GM21526 (cell line): ENCODE results near the gene ZNF804A.

Source experiments
- ATAC-seq: cut with Tn5 transposase; IDR thresholded peaks from one replicate; pipeline ENCODE4 v1.9.1; 2021; ENCODE audit warnings: moderate library complexity; ENCODE audit not compliant: unreplicated experiment, low FRiP score

The ZNF804A gene

DNA sequence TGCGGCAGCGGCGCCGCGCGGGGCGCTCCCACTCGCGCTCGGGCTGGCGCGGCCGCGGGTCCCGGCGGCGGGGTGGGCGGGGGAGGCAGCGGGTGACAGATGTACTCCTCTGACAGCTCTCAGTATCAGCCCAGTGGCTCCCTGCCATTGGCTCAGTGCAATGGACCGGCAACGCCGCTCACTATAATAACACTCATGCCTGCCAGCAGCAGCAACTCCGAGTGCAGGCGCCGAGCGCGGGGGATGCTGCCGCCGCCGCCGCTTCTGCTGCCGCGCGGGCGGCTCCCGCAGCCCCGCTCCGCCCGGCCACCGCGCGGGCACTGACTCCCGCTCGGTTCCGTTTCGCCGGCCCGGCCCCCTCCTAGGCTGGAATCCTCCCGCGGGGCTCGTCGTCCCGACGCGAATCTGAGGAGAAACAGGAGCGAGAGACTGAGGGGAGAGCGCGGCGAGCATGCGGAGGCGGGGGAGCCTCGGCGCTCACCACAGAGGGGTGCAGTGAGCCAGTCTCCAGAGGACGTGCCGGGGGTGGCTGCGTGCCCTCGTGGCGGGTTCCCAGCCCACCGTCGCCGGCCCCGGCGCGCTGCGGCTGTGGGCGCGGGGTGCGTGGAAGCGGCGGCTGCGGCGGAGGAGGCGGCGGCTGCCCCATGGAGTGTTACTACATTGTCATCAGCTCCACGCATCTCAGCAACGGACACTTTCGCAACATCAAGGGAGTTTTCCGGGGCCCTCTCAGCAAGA is at the start of gene ZNF804A:
ZNF804A (plus strand) TSS at position 214 of the 738 bp plus-strand sequence; CDS start at position 645, 431 bp downstream.
- ATAC-seq = peak; percentile 90

DNA sequence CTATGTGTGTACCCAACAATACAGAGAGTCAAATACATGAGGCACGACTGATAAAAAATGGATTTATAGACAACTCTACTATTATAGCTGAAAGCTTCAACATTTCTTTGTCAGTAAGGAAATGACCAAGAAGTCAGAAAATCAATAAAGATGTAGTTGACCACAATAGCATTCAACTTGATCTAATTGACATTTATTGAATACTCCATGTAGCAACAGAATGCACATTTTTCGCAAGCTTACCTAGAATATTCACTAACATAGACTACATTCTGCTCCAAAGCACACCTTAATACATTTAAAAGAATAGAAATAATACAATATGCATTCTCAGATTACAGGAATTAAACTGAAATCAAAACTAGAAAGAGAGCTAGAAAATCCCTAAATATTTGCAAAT is 49.2 kb upstream of the ZNF804A start:
- ATAC-seq = no peak

DNA sequence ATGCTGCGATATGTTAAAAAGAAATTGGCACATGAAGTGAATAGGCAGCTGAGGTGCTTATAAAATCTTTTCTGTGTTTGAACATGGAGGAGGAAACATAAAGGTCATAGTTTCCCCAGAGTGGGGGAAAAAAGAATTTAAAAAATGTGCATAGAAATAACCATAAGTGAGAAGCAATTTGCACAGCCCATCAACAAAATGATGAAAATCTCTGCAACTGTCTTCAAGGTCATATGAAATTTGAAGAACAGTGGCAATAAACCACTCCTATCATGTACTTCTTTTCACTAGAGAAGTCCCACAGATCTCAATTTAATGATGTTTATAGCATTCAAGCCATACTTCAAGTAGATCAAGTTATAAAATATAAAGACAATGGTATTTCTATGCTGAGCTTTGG is 46.7 kb upstream of the ZNF804A start:
- no peak for ATAC-seq

DNA sequence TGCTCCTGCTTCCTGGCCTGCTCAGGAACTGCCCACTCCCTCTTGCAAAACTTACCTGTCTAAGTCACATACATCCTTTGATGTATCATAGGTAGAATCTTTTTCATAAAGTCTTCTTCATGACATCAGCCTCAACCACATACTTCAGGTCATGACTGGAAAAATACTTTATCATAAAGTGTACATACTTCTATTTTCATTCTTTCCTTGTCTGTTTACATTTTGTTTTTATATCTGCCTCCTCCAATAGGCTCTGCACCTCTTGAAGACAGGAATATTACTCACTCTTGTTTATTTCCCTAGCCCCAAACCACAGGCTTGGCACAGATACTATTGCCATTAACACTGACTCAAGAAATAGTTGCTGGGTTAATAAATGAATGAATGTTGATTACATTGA is 43.6 kb upstream of the ZNF804A start:
- no peak for ATAC-seq

GRCh38 chr2:184555352-184555751 is 43.0 kb upstream of the ZNF804A start:
- no peak for ATAC-seq

GRCh38 chr2:184556639-184557038 is 41.7 kb upstream of the ZNF804A start:
- no peak for ATAC-seq

GRCh38 chr2:184558713-184559464 is 39.4 kb upstream of the ZNF804A start:
- no peak for ATAC-seq

GRCh38 chr2:184560603-184561002 is 37.7 kb upstream of the ZNF804A start:
- no peak for ATAC-seq

- no peak for ATAC-seq
Measured at GRCh38 chr2:184562532-184562931, 35.8 kb upstream of the ZNF804A start.

DNA sequence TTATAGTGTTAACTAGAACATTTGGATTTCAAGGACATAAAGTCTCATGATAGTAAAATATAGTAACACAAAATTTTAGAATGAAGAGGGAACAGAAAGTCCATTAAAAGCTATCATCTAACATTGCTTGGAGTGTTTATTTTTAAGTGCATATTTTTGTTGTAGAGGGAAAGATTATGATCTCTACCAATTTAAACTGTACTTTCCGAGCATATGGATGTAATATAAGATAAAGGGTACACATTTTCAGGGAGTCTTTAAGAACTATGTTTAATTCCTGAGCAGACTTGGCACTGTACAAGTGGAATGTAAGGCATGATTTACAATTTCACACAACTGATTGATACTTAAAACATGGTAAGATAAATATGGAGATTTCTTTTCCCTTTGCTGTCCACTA is 34.2 kb upstream of the ZNF804A start:
- no peak for ATAC-seq

DNA sequence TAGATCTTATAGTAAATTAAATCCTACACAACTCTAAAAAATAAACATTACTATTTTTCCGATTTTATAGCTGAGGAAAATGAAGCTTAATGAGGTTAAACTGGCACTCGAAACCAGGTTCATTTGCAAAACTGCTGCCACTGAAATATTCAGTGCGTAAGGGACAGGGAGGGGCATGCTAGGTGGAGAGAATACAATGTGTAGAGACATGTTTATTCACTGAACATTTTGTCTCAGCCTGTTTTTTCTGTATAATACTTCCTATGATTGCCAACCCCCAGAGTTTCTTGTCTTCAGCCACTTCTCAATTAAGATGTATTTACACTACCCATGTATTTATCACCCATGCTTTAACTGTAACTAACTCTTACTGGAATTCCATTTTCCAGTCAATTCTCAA is 31.6 kb upstream of the ZNF804A start:
- ATAC-seq = no peak

DNA sequence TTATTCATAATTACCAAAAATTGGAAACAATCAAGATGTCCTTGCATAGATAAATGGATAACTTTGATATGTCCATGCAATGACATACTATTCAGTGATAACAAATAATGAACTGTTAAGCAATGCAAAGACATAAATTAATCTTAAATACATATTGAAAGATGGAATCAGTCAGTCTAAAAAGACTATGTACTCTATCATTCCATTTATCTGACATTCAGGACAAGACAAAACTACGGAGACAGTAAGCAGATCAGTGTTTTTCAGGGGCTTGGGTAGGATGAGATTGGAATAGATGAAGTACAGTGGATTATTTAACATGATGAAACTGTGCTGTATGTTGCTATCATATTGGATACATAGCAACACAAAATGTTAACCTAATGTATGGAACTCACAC is 21.3 kb upstream of the ZNF804A start:
- ATAC-seq = no peak

- ATAC-seq = no peak
Measured at GRCh38 chr2:184577743-184578142, 20.6 kb upstream of the ZNF804A start.

DNA sequence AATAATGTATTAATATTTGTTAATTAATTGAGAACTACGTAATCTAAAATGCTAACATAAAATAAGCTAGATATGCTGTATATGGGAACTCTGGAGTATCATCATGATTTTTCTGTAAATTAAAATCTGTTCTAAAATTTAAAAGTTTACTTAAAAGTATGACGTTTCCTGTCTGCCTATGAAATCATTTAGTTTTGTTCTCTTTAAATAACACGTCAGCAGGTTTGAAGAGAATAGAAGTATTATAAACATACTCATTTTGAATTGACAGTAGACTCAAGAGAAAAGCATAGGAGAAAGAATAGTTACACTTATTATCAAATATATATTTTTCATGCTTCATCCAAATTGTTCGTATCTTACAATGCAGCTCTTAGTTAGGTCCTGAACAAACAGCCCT is 19.1 kb upstream of the ZNF804A start:
- ATAC-seq = no peak

DNA sequence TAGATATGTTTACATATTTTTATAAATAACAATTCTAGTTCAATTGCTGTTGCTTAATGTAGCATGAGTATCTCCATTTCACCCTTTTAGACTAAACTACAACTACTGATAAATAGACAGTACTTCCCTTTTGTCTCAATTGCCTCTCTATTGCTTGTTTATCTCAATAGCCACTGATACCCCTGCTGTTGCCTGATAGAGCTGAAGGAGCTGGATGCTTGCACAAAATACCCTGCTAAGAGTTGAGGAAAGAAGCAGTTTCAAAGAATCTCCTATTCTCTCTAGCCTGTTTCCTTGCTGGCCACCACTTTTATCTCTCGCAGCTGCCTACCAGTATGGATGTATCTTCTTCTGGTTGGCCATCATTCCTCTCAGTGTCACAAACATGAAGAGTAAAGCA is 16.9 kb upstream of the ZNF804A start:
- no peak for ATAC-seq

DNA sequence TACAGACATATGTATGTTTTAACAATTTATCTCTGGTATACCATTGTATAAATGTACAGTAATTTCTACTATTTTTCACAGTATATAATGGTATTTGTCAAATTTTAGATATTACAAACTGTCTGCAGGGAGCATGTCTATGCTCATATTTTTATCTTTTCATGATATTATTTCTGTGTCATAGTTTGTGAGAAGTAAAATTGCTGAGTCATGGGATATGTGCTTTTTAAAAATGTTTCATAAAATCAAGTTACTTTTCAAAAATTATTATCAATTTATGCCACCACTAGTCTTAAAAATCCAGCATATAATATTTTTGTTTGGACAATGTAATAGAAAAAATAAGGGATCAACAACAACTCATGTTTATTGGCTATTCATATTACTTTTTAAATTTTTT is 9.1 kb upstream of the ZNF804A start:
- ATAC-seq = no peak

GRCh38 chr2:184596819-184597411 is 1.4 kb upstream of the ZNF804A start:
- ATAC-seq = no peak

GRCh38 chr2:184597571-184597991 is 748 bp upstream of the ZNF804A start:
- ATAC-seq = peak; percentile 26

DNA sequence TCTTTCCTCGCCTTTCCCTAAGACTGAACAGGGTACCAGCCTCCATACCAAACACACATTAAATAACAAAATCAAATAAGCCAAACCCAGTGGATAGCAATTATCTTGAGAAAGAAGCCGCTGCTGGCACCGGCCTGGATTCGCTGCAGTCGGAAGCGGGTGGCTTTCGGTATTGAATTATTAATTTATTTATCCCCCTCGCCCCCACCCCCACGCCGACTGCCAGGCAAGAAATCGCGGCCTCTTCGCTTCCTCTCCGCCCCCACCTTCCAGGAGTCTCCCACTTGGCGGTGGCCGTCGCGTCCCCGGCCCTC is 370 bp upstream of the ZNF804A start:
- ATAC-seq = no peak

DNA sequence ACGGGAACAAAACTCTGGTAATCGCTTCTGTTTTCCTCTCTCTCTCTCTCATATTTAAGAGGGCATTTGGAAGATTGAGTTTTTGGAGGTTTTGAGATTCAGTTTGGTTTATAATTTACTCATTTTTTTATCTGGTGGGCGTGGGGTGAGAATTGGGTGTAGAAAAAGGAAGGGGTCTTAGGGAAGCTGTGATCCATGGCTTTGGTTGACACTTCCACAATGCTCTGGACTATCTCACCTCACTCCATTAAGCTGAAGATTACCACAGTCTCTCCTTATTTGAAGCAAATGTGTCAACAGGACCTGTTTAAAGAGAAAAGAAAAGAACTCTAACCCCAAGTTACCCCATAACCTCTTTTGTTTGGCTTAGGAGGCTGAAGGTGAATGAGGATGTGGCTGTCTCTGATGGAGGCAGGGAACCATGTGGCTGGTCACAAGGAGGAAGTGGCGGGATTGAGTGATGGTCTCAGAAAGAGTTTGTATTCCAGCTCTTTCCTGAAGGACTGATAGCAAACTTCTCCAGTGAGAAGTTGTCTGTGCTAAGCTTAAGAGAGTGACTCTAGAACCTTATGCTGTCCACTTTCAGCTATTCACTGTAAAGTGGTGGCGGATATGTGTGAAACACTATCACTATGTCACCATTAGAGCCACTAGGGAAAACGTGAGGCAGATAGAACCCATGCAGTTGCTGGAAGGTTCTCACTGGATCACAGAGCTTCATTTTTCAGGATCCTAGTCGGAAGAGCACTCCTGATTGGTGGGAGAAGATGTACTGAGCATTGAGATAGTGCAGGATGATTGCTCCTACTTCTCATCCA is 934 bp downstream of the ZNF804A start:
- ATAC-seq = no peak

GRCh38 chr2:184599872-184600222 is 1.5 kb downstream of the ZNF804A start:
- ATAC-seq = no peak
